HepG2 (cell line): ENCODE measurements around the gene C20orf204. TPM values are rescaled to one million over a fixed set of nuclear protein-coding genes. Genes with fewer than 3 reads are reported as not detected.

Experiments
- CBFB ChIP-seq: sonication (generic); formaldehyde crosslinking; IDR thresholded peaks from 2 replicates; pipeline ENCODE4 v1.4.0; 2020; ENCODE audit warnings: missing genetic modification reagents
- ERF ChIP-seq: IDR thresholded peaks from 2 replicates; pipeline ENCODE4 v1.6.1; 2018; ENCODE audit warnings: missing biosample characterization, missing genetic modification reagents
- ESRRA ChIP-seq: sonication (generic); formaldehyde crosslinking; IDR thresholded peaks from 2 replicates; pipeline ENCODE4 v1.5.1; 2020; ENCODE audit warnings: mild to moderate bottlenecking, low read depth, missing genetic modification reagents
- GATAD2A ChIP-seq: IDR thresholded peaks from 2 replicates; pipeline ENCODE4 v1.6.1; 2016
- GPN1 ChIP-seq: sonication (generic); formaldehyde crosslinking; IDR thresholded peaks from 2 replicates; pipeline ENCODE4 v1.5.1; 2020; ENCODE audit warnings: missing genetic modification reagents, borderline replicate concordance
- GTF2F1 ChIP-seq: fragments of 150-350 bp; IDR thresholded peaks from 2 replicates; pipeline ENCODE4 v1.6.1; 2014; ENCODE audit warnings: low read length
- HMGXB4 ChIP-seq, 2 experiments: sonication (generic) in 1 of 2; formaldehyde crosslinking in 1 of 2; IDR thresholded peaks; 2 replicates each; pipeline versions ENCODE4 v1.4.0 to v1.6.1; 2018 to 2020; ENCODE audit warnings: missing genetic modification reagents in 2 of 2, borderline replicate concordance in 1 of 2, low read depth in 1 of 2, mild to moderate bottlenecking in 1 of 2, missing biosample characterization in 1 of 2
- RARA ChIP-seq: IDR thresholded peaks from 2 replicates; pipeline ENCODE4 v1.6.1; 2016; ENCODE audit warnings: missing genetic modification reagents, missing compliant biosample characterization
- TCF12 ChIP-seq, 2 experiments: fragments of 450-650 bp in 1 of 2; sonication (generic) in 1 of 2; formaldehyde crosslinking in 1 of 2; IDR thresholded peaks; 2 replicates each; pipeline versions ENCODE4 v1.6.1 to v1.8.0; 2017 to 2022; ENCODE audit warnings: antibody characterized with exemption in 1 of 2, mild to moderate bottlenecking in 1 of 2, missing genetic modification reagents in 1 of 2, moderate library complexity in 1 of 2
- TEAD3 ChIP-seq: optimal IDR thresholded peaks from 2 replicates; pipeline ENCODE3; 2016; ENCODE audit warnings: borderline replicate concordance
- THAP11 ChIP-seq: IDR thresholded peaks from 2 replicates; pipeline ENCODE4 v1.6.1; 2016; ENCODE audit warnings: missing biosample characterization, missing genetic modification reagents
- YY1 ChIP-seq: IDR thresholded peaks from 2 replicates; pipeline ENCODE4 v1.6.1; 2011; ENCODE audit warnings: low read length, low read depth, moderate library complexity, mild to moderate bottlenecking; ENCODE audit not compliant: insufficient read depth, insufficient replicate concordance
- ZBTB26 ChIP-seq: IDR thresholded peaks from 2 replicates; pipeline ENCODE4 v1.6.1; 2016; ENCODE audit warnings: missing compliant biosample characterization, missing genetic modification reagents, borderline replicate concordance
- ZFX ChIP-seq: sonication (generic); formaldehyde crosslinking; IDR thresholded peaks from 2 replicates; pipeline ENCODE4 v1.4.0; 2020; ENCODE audit warnings: mild to moderate bottlenecking, low read depth, missing genetic modification reagents, moderate library complexity
- ZFYVE20 ChIP-seq: sonication (generic); formaldehyde crosslinking; IDR thresholded peaks from 2 replicates; pipeline ENCODE4 v1.8.0; 2023; ENCODE audit warnings: low read depth, mild to moderate bottlenecking, moderate library complexity, missing genetic modification reagents, borderline replicate concordance
- ZNF501 ChIP-seq: sonication (generic); formaldehyde crosslinking; IDR thresholded peaks from 2 replicates; pipeline ENCODE4 v1.5.1; 2020; ENCODE audit warnings: mild to moderate bottlenecking, moderate library complexity, missing genetic modification reagents
- ZNF510 ChIP-seq: sonication (generic); formaldehyde crosslinking; IDR thresholded peaks from 2 replicates; pipeline ENCODE4 v1.4.0; 2020; ENCODE audit warnings: low read depth, mild to moderate bottlenecking, missing genetic modification reagents
- ZNF547 ChIP-seq: sonication (generic); formaldehyde crosslinking; IDR thresholded peaks from 2 replicates; pipeline ENCODE4 v1.5.1; 2020; ENCODE audit warnings: mild to moderate bottlenecking, missing genetic modification reagents
- ZNF550 ChIP-seq: sonication (generic); formaldehyde crosslinking; IDR thresholded peaks from 2 replicates; pipeline ENCODE4 v1.4.0; 2020; ENCODE audit warnings: mild to moderate bottlenecking, missing genetic modification reagents, borderline replicate concordance
- ZNF614 ChIP-seq: IDR thresholded peaks from 2 replicates; pipeline ENCODE4 v1.6.1; 2018; ENCODE audit warnings: missing biosample characterization, missing genetic modification reagents, inconsistent platforms, borderline replicate concordance
- ZNF720 ChIP-seq: sonication (generic); formaldehyde crosslinking; IDR thresholded peaks from 2 replicates; pipeline ENCODE4 v1.4.0; 2020; ENCODE audit warnings: missing genetic modification reagents
- polyA plus RNA-seq, 8 experiments: library from polyadenylated mRNA; depleted of rRNA in 3 of 8; stranded (reverse) in 7 of 8; unstranded in 1 of 8; fragments of >200 nt; fragmentation: Illumina TruSeq in 4 of 8; extraction: Trizol in 4 of 8; gene quantifications; 2 replicates each; pipeline versions ENCODE4 v1.2.1 to v1.2.3, GENCODE V29; 2011 to 2016; ENCODE audit warnings: low read depth in 4 of 8, missing spikeins in 1 of 8, mixed read lengths in 1 of 8; ENCODE audit not compliant: insufficient read depth in 1 of 8
- total RNA-seq, 5 experiments: library from RNA; depleted of rRNA; stranded (reverse); fragments of >200 nt; fragmentation: Illumina TruSeq; extraction: Trizol; gene quantifications; 2 replicates each; pipeline ENCODE4 v1.2.3, GENCODE V29; 2016; ENCODE audit warnings: low read depth in 1 of 5
- TF ChIP-seq, protein P1 (sequence below): sonication (generic); formaldehyde crosslinking; IDR thresholded peaks from 2 replicates; pipeline ENCODE4 v1.4.0; 2020; ENCODE audit warnings: missing genetic modification reagents
- TF ChIP-seq, protein P2 (sequence below): sonication (generic); formaldehyde crosslinking; IDR thresholded peaks from 2 replicates; pipeline ENCODE4 v1.5.0; 2020; ENCODE audit warnings: mild to moderate bottlenecking, missing genetic modification reagents

The C20orf204 gene
- total and polyA plus RNA-seq, 2 of the 13 experiments (the other 11 are each of a cell fraction or from before 2014, with no cell fraction given) = 22.1 to 80.0 TPM

DNA sequence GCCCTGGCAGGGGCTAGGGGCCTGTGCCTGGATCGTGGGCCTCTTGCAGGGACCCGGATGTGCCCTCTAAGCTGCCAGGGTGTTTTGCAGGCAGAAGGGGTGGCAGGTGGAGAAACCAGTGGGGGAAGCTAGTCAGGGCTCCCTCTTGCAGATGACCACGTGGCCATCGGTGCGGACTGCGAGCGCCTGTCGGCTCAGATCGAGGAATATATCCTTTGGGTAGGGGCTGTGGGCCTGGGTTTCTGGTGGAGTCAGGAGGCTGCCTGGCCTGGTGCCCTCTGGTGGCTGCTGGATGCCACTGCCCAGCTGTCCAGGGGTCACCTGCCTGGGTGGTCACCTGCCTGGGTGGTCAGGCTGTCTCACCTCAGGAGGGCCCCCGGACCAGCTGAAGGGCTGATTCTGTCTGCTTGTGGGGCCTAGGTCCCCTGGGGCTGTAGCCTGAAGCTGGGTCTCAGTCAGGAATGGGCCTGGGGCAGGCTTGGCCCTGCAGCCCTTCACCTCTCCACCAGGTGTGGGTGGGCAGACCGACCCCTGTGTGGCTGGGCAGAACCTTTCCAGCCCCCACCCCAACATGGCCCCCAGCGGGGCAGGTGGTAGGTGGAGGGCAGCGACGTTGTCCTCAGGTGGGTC is 33.7 kb downstream of the C20orf204 start (continued):
- no peak for TF ChIP-seq ZNF510 (CRISPR knock-in tag)
- TF ChIP-seq RARA (CRISPR knock-in tag) = peak; percentile 41; the same call in 1 of the 2 replicates
- no peak for TF ChIP-seq GTF2F1
- TF ChIP-seq ZFX (CRISPR knock-in tag) = peak; percentile 78; the same call in 1 of the 2 replicates
- TF ChIP-seq, protein P1, sequence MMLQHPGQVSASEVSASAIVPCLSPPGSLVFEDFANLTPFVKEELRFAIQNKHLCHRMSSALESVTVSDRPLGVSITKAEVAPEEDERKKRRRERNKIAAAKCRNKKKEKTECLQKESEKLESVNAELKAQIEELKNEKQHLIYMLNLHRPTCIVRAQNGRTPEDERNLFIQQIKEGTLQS (CRISPR knock-in tag) = 0 out of 2 replicates have a peak, but pooled peaks have one; percentile 49
- peak in 1 of 2 experiments; percentile 54; a peak in 1 of 4 replicates for TF ChIP-seq HMGXB4 (CRISPR knock-in tag; IDR thresholded peaks at IDR 0.05; ENCODE audit: borderline replicate concordance in 1 of 2, low read depth in 1 of 2)
- TF ChIP-seq YY1 = peak; percentile 16
- peak; percentile 32; the same call in 1 of the 2 replicates for TF ChIP-seq ZNF720 (CRISPR knock-in tag)
- TF ChIP-seq ZNF550 (CRISPR knock-in tag) = 0 out of 2 replicates have a peak, but pooled peaks have one; percentile 30
- TF ChIP-seq ZBTB26 (CRISPR knock-in tag) = 0 out of 2 replicates have a peak, but pooled peaks have one; percentile 28
- peak; percentile 68; the same call in 1 of the 2 replicates for TF ChIP-seq CBFB (CRISPR knock-in tag)
- peak; percentile 67; the same call in 1 of the 2 replicates for TF ChIP-seq ERF (CRISPR knock-in tag)
- TF ChIP-seq, protein P2, sequence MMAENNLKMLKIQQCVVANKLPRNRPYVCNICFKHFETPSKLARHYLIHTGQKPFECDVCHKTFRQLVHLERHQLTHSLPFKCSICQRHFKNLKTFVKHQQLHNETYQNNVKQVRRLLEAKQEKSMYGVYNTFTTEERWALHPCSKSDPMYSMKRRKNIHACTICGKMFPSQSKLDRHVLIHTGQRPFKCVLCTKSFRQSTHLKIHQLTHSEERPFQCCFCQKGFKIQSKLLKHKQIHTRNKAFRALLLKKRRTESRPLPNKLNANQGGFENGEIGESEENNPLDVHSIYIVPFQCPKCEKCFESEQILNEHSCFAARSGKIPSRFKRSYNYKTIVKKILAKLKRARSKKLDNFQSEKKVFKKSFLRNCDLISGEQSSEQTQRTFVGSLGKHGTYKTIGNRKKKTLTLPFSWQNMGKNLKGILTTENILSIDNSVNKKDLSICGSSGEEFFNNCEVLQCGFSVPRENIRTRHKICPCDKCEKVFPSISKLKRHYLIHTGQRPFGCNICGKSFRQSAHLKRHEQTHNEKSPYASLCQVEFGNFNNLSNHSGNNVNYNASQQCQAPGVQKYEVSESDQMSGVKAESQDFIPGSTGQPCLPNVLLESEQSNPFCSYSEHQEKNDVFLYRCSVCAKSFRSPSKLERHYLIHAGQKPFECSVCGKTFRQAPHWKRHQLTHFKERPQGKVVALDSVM (CRISPR knock-in tag) = 0 out of 2 replicates have a peak, but pooled peaks have one; percentile 28
- peak; percentile 55; the same call in 1 of the 2 replicates for TF ChIP-seq ZFYVE20 (CRISPR knock-in tag)
- TF ChIP-seq ZNF547 = peak; percentile 67; the same call in 1 of the 2 replicates
- no peak for TF ChIP-seq TCF12 (IDR thresholded peaks at IDR 0.05)
- peak; percentile 79; the same call in 1 of the 2 replicates for TF ChIP-seq TCF12 (CRISPR knock-in tag; IDR thresholded peaks at IDR 0.05)
- 0 out of 2 replicates have a peak, but pooled peaks have one; percentile 35 for TF ChIP-seq ZNF614
- peak; percentile 39 for TF ChIP-seq GATAD2A (CRISPR knock-in tag)
- peak; percentile 63 for TF ChIP-seq TEAD3 (CRISPR knock-in tag)
- TF ChIP-seq GPN1 = peak; percentile 67; the same call in 1 of the 2 replicates
- peak; percentile 41; the same call in 1 of the 2 replicates for TF ChIP-seq ESRRA (CRISPR knock-in tag)
- TF ChIP-seq ZNF501 (CRISPR knock-in tag) = peak; percentile 73; the same call in 1 of the 2 replicates
- peak; percentile 66 for TF ChIP-seq THAP11 (CRISPR knock-in tag)
